Measurements from ENCODE around the gene MEX3C.

Gene MEX3C

DNA sequence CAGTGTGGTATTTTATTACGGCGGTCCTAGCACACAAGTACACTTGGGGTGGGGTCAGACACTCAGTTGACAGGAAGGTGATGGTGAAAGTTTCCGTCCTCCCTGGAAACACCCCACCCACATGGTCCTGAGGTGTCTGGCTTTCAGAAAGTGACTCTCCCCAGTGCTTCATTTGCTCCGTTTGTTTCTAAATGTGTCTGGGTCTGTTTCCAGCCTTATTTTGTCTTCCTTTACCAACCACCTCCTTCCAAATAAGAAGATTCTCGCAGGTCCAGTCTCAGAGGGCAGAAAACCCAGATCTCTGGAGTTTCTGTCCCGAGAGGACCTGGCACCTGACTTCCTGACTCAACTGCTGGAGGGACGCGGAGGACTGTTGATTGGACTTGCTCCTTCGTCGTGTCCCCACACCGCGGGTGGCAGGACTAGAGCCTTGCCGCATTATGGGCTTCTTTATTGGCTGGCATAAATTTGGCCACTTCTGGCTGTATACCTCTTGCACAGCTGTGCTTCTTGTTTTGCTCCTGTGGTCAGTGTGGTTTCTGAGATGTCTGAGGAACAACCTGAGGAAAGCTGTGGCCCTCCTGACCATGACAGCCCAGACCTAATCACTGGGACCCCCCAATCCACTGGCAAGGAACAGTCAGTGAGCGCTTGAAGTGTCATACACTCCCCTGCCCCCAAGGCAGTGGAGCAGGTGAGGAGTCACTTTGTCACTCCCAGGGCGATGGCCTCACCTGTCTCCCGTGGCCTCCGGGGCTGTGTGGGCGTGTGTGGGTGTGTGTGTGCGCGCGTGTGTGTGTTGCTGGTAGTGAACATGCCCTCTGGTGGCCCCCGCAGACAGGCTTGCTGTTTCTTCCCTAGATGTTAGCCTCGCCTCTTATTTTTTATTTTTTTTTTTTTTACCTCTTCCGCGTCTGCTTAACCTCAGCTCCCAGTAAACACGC lies 45.6 kb downstream of the MEX3C start:
- DNase-seq, result peak; percentile 66

DNA sequence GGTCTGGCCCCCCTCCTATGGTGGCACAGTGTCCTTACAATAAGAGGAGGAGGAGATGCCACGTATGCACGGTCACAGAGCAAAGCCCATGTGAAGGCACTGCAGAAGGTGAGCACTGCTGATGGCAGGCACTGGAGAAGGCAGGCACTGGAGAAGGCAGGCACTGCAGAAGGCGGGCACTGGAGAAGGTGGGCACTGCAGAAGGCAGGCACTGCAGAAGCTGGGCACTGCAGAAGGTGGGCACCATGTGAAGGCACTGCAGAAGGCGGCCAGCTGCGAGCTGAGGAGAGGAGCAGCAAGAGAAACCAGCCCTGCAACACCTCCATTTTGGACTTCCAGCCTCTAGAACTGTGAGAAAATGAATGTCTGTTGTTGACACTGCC lies 46.3 kb downstream of the MEX3C start:
- no peak for DNase-seq

DNA sequence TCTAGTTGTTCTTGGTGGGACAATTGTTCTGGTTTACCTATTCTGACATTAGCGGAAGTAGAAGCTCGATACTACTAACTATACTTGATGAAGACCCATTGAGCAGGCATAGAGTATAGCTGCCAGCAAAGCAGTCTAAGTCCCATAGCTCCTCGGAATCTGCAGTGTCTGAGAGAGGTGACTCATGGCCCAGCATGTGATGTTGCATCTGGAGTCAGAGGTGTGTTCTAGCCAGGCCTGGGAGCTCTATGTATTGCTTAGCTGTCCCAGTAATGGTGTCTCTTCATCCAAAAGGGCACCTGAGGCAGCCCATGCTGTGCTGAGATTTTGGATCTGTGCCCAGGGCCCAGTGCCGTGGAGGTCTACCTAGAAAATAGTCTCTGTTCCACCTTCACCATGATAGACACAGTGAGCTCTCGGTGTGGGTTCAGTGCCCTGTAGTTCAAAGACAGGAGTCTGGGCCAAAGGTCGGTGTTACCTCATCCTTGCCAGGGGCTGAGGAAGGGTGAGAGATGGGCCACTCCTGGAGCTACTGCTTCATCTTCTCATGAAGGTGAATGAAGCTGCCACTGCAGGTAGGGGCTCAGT lies 47.3 kb downstream of the MEX3C start:
- no peak for DNase-seq

DNA sequence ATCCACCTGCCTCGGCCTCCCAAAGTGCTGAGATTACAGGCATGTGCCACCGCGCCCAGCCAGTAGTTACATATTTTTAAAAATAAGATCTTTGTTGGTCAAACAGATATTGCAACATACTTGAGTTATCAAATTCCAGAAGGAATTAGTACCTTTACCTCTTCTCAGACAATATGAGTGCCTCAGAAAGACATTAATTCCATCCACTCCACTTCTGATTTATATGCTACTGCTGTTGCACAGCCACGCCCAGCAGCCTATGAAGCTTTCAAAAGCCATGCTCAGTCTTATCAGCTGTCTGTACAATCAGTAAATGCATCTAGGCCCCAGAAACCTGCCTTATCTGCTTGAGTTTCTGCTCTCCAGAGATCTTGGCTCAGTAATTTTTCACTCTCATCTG lies 47.8 kb downstream of the MEX3C start:
- no peak for DNase-seq

DNA sequence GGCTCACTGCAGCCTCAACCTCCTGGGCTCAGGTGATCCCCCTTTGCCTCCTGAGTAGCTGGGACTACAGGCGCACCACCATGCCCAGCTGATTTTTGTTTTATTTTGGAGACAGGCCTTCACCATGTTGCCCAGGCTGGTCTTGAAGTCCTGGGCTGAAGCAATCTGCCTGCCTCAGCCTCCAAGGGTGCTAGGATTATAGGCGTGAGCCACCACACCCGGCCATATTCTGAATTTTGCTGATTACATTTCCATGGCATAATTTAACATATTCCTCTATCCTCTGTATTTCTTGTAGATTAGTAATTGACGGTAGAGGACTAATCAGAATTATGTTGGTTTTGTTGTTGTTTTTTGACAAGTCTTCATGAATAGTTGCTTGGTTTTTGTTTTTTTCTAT lies 50.6 kb downstream of the MEX3C start:
- no peak for DNase-seq

DNA sequence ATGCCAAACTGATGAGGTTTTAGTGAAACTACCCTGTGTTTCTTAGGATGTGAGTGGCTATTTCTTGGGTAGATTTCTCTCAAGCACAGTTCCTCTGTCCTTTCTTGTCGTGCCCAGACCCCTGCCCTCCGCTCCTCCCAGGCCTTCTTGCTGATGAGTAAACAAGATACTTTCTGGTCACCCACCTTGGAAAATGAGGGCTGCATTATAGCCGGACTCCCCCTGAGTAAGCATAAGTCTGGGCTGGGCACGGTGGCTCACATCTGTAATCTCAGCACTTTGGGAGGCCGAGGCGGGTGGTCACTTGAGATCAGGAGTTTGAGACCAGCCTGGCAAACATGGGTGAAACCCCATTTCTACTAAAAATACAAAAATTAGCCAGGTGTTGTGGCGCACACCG lies 58.5 kb downstream of the MEX3C start:
- no peak for DNase-seq

DNA sequence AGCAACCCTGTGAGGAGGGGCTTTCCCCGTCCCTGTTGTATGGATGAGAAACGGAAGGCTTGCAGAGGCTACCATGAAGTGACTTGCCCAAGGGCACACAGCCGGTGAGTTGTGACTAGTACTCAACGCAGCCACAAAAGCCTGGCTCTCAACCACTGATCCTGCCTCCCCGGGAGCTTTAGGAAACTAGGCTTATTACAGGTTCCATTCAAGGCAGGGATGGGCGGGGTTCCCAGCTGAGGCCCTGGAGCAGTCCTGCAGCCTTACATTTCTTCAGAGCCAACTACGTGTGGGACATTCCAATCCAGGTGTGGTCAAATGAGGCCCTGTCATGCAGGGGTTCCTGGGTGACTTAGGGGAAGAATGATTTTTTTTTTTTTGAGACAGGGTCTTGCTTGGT lies 59.6 kb downstream of the MEX3C start:
- no peak for DNase-seq

DNA sequence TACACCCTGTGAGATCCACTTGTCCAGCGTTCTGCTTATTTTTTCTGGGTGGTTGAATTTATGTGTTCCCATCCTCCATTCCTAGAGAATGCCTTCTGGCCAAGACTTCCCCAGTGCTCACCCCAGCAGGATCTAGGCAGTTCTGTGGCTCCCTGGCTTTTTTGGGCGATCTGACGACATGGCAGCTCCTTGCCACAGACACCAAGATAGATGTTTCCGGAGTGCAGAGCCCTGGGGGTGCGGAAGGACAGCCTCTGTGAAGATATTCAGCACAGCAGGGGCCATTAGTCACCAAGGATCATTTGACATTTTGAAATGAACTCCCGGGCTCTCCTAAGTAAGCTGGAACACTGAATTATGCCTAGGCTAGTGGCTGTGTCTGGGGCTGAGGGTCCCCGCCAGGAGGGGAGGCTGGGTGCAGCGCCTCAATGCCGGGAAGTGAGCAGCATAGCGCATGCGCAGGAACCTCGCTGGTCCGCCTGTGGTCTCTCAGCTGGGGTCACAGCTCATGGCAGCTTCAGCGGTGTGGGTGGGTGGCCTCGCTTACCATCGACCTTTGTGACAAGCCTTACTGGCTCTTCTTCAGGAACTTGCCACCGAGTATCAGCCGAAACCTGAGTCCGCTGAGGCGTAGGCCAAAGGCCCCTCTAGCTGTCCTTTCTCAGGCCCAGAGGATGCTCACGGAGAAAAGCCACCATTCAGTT lies 60.3 kb downstream of the MEX3C start:
- no peak for DNase-seq

DNA sequence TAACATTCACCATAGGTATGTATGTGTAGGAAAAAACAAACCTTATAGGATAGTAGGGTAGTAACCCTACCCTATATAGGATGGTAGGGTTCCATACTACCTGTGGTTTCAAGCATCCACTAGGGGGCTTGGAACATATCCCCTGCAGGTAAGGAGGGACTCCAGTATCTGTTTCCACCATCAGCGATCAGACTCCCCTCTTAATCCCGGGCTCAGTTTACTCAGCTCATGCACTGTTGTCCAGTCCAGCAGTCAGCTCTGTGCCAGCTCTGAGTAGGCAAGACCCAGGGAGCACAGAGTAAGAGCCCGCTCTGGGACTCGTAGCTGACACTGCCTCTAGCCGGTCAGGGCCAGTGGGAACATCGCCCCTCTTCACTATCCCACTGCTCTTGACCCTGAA lies 61.7 kb downstream of the MEX3C start:
- no peak for DNase-seq

DNA sequence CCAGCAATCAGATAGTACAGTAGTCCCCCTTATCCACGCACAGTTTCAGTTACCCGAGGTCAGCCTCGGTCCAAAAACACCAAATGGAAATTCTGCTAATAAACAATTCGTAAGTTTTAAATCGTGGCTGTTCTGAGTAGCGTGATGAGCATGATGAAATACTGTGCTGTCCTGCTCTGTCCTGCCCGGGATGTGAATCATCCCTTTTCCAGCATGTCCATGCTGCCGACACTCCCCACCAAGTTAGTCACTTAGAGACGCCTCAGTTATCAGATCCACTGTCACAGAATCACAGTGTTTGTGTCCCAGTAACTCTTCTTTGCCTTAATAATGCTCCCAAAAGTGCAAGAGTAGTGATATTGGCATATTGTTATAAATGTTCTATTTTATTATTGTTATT lies 62.1 kb downstream of the MEX3C start:
- no peak for DNase-seq

DNA sequence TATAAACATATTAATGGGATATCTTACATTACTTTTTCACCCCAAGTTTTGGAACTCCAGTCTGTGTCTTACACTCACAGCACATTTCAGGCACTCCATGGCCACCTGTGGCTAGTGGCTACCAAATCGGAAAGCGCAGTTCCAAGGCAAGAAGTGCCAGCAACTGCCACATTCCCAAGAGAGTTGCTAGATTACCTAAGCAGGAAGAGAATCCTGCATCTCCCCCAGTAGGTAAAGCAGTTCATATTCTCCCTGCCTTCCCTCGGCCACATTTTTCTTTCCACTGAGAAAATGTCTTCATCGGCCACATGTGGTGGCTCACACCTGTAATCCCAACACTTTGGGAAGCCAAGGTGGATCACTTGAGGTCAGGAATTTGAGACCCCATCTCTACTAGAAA lies 62.8 kb downstream of the MEX3C start:
- no peak for DNase-seq

DNA sequence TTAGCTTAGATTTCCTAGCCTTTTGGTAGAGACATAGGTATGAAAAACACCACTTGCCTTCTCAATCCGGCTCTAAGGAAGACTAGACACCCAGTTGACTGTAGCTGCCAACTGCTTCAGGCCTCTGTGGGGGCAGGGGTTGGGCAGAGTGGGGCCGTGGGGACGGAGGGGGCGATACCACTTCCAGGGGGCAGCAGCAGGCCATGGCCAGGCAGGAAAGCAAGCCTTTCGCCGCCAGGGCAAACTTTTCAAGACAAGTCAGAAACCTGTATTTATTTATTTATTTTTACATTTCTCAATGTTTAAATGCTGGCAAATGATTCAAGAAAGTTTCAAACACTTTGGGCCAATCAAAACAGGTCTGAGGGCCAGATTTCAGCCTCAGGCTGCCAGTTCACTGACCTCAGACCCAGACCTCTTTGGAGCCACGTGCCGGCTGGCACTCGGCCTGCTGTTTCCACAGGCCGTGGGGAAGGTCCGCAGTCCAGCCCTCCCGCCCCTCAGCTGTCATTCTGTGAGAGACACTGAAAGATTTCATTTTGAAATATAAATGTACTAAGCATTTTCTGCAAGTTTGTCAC lies 63.8 kb downstream of the MEX3C start:
- no peak for DNase-seq

DNA sequence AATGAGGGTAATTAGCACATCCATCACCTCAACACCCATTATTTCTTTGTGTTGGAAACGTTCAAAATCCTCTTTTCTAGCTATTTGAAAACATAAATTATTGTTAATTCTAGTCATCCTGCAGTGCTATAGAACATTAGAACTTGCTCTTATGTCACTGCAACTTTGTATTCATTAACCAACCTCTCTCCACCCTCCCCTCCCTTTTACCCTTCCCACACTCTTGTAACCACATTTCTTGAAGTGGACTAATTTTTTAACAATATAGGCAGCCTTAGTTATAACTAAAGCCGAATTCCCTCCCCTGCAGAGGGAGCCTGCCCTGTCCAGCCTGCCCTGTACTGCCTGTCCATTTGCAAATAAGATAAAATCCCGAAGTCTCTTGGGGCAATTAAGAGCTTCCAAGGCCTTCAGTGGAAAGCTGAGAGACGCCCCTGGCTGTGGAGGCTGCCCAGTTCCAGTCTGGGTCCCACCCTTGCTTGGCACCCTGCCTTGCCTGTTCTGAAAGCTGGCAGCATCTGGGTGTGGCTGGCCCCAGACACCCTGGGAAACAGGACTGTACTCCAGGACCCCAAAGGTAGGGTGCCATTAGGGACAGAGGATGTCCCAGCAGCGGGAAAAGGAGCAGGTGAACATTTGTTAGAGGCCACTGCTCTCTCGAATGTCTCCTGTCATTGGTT lies 65.1 kb downstream of the MEX3C start:
- DNase-seq, result no peak

DNA sequence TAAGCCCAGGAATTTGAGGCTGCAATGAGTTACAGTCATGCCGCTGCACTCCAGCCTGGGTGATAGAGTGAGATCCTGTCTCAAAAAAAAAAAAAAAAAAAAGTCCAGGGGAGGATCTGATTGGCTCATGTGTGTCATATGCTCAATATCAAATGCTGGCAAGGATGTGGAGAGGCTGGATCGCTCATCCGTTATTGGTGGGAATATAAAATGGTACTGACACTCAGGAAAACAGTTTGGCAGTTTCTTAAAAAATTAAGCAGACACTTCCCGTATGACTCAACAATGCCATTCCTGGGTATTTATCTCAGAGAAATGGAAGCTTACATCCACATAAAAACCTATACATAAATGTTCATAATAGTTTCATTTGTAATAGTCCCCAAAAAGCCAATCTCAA lies 68.9 kb downstream of the MEX3C start:
- no peak for DNase-seq

DNA sequence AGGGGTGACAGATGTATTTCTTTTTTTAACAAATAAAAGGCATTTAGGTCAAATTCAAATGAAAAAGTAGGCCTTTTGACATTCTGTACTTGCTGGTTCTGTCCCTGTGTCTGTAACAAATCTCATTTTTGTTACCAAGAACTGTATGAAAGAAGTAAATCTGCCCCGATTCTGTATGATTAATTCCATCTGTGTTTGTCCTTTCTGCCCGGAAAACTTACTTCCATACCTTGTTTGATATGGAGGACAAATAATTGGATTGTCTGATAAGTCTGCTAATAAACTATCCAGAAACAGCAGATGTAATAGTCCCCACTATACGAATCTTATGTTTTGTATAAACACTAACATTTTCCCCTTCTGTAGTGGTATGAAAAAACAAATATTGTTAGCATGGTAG lies 69.8 kb downstream of the MEX3C start:
- DNase-seq, result no peak

DNA sequence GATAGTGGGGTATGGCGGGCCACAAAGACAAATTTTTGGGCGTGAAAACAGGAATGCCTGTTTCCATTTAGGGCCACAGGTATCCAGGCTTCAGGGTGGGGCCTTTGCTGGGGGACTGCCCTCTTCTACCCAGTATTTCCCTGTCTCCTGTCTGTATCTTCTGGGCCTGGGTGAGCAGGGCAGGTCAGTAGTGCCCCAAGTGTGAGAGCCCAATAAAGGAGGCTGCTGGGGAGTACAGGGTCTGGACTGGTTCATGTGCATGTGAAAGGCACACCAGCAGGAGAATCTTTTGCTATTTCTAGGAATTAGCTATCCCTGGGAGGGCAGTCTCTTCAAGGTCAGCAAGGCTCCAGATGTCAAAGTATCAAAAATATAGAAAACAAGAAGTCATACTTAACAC lies 71.5 kb downstream of the MEX3C start:
- DNase-seq, result no peak

Data from activated CD4-positive, alpha-beta T cell treated with anti-CD3 and anti-CD28 coated beads, Interleukin-2, amount 50 U/mL, for 1 hour (primary cell).